K562 (cell line): ENCODE data around the gene KIF26B. TPM values are rescaled to one million over a fixed set of nuclear protein-coding genes. Genes with fewer than 3 reads are reported as not detected.

Experiments
- ATAC-seq: fragments of 200-7000 bp; cut with Tn5 transposase; 3 replicates; pipeline ENCODE4 v1.9.1; 2020; ENCODE audit warnings: moderate library complexity
- BruUV-seq: library from RNA; stranded (reverse); fragments of 400-500 nt; replicated peaks from 2 replicates; lab custom pipeline; 2021; lab: Mats Ljungman, UMichigan
- CTCF ChIA-PET: fragments of 300-600 bp; formaldehyde crosslinking; extraction: SDS; loops from one replicate; lab custom pipeline; 2021; ENCODE audit warnings: low intra/inter-chr PET ratio; lab: Yijun Ruan, JAX
- POLR2A ChIA-PET: fragments of 300-600, 350-650 bp; sonication (Branson Sonifier 250); formaldehyde crosslinking; extraction: SDS; loops from one replicate; lab custom pipeline; 2021; ENCODE audit warnings: antibody characterized with exemption, inconsistent platforms; lab: Yijun Ruan, JAX
- DNase-seq, 4 experiments: peaks; one replicate each; pipeline versions ENCODE4 v3.0.0 to v3.0.0-alpha.2; 2011 to 2018; ENCODE audit warnings: low spot score in 3 of 4, mixed read lengths in 3 of 4; ENCODE audit errors: extremely low read depth in 1 of 4
- FAIRE-seq: peaks from 2 replicates; lab custom pipeline; 2011; peaks lifted over from hg19 to GRCh38; lab: Jason Lieb, UNC
- H2AFZ ChIP-seq: 2 replicates; pipeline ENCODE4 v1.6.0; 2011; ENCODE audit warnings: low read depth, low read length, control low read depth, inconsistent platforms
- H3K27ac ChIP-seq: fragments of 200-600 bp; 3 replicates; pipeline ENCODE4 v1.8.0; 2011; ENCODE audit warnings: low read depth, mild to moderate bottlenecking, control low read depth, inconsistent platforms, low read length, moderate library complexity, mixed read lengths; ENCODE audit errors: extremely low read depth
- H3K27me3 ChIP-seq, 2 experiments: fragments of 300-600 bp in 1 of 2; 2 replicates in 1 of 2; 3 replicates in 1 of 2; pipeline versions ENCODE4 v1.6.0 to v1.8.0; 2011; ENCODE audit warnings: inconsistent platforms in 2 of 2, low read length in 2 of 2, mild to moderate bottlenecking in 1 of 2, mixed read lengths in 1 of 2, moderate library complexity in 1 of 2; ENCODE audit not compliant: control insufficient read depth in 2 of 2, insufficient read depth in 2 of 2
- H3K36me3 ChIP-seq: fragments of 300-600 bp; 3 replicates; pipeline ENCODE4 v1.8.0; 2011; ENCODE audit warnings: mild to moderate bottlenecking, low read length, inconsistent platforms; ENCODE audit not compliant: control insufficient read depth, insufficient read depth
- H3K4me1 ChIP-seq, 2 experiments: fragments of 200-600 bp in 1 of 2; replicated peaks in 1 of 2; 2 replicates in 1 of 2; 3 replicates in 1 of 2; pipeline versions ENCODE4 v1.5.1 to v1.8.0; 2011; ENCODE audit warnings: inconsistent platforms in 2 of 2, low read length in 2 of 2, mild to moderate bottlenecking in 1 of 2, mixed read lengths in 1 of 2, moderate library complexity in 1 of 2; ENCODE audit not compliant: control insufficient read depth in 2 of 2, insufficient read depth in 2 of 2
- H3K4me2 ChIP-seq: 2 replicates; pipeline ENCODE4 v1.6.1; 2011; ENCODE audit warnings: low read length, control low read depth, inconsistent platforms, mixed read lengths; ENCODE audit not compliant: insufficient read depth
- H3K4me3 ChIP-seq: fragments of 200-600 bp; sonication (generic), shearing (Covaris generic); 2 replicates; pipeline ENCODE4 v1.5.1; 2016; ENCODE audit warnings: control low read depth, inconsistent platforms
- H3K79me2 ChIP-seq: fragments of 200-600 bp; 3 replicates; pipeline ENCODE4 v1.8.0; 2011; ENCODE audit warnings: low read length, inconsistent platforms; ENCODE audit not compliant: control insufficient read depth, insufficient read depth
- H3K9ac ChIP-seq, 2 experiments: 2 replicates each; pipeline versions ENCODE4 v1.6.0 to v1.6.1; 2011; ENCODE audit warnings: low read depth in 2 of 2, low read length in 2 of 2, control low read depth in 1 of 2, inconsistent platforms in 1 of 2, mild to moderate bottlenecking in 1 of 2, mixed read lengths in 1 of 2; ENCODE audit not compliant: insufficient read depth in 1 of 2
- H3K9me1 ChIP-seq: one replicate; pipeline ENCODE4 v1.6.0; 2011; ENCODE audit warnings: inconsistent platforms, mild to moderate bottlenecking, low read length, moderate library complexity; ENCODE audit not compliant: control insufficient read depth, insufficient read depth
- H3K9me3 ChIP-seq: replicated peaks from 2 replicates; pipeline ENCODE4 v1.5.1; 2011; ENCODE audit warnings: low read depth, low read length, inconsistent platforms; ENCODE audit not compliant: control insufficient read depth, insufficient read depth
- H4K20me1 ChIP-seq: replicated peaks from 2 replicates; pipeline ENCODE4 v1.6.1; 2011; ENCODE audit warnings: low read length, inconsistent platforms, mixed read lengths; ENCODE audit not compliant: control insufficient read depth, insufficient read depth
- BACH1 ChIP-seq: fragments of 200-800 bp; sonication (Bioruptor generic); IDR thresholded peaks from 2 replicates; pipeline ENCODE4 v1.6.1; 2016; ENCODE audit warnings: missing genetic modification characterization, missing compliant biosample characterization
- BMI1 ChIP-seq: fragments of 150-350 bp; IDR thresholded peaks from 2 replicates; pipeline ENCODE4 v1.6.1; 2014; ENCODE audit warnings: low read length
- DNMT1 ChIP-seq: fragments of 450-650 bp; IDR thresholded peaks from 2 replicates; pipeline ENCODE4 v1.6.1; 2016; ENCODE audit warnings: antibody characterized with exemption, mild to moderate bottlenecking
- FOXA3 ChIP-seq, 2 experiments: fragments of 450-650 bp in 1 of 2; sonication (generic) in 1 of 2; formaldehyde crosslinking; IDR thresholded peaks in 1 of 2; conservative IDR thresholded peaks in 1 of 2; 2 replicates each; pipeline versions ENCODE4 v1.4.0 to v1.8.0; 2020 to 2022; ENCODE audit warnings: mild to moderate bottlenecking in 2 of 2, missing genetic modification reagents in 1 of 2
- FUS ChIP-seq: fragments of 200-400 bp; formaldehyde crosslinking; optimal IDR thresholded peaks from 2 replicates; pipeline ENCODE3; 2017; ENCODE audit warnings: low read depth, low read length
- GTF2E2 ChIP-seq: fragments of 200-800 bp; sonication (Bioruptor generic); IDR thresholded peaks from 2 replicates; pipeline ENCODE4 v1.6.1; 2016; ENCODE audit warnings: missing genetic modification characterization, missing compliant biosample characterization
- HMG20A ChIP-seq: fragments of 450-650 bp; formaldehyde crosslinking; conservative IDR thresholded peaks from 2 replicates; pipeline ENCODE4 v1.4.0; 2020; ENCODE audit warnings: mild to moderate bottlenecking, mixed read lengths
- KLF10 ChIP-seq: fragments of 250-450 bp; sonication (Bioruptor Pico); IDR thresholded peaks from 2 replicates; pipeline ENCODE4 v1.6.1; 2021; ENCODE audit warnings: matching md5 sums
- NFRKB ChIP-seq: fragments of 450-650 bp; IDR thresholded peaks from 2 replicates; pipeline ENCODE4 v1.6.1; 2016; ENCODE audit warnings: low read depth
- NFXL1 ChIP-seq: fragments of 450-650 bp; formaldehyde crosslinking; IDR thresholded peaks from 2 replicates; pipeline ENCODE4 v1.4.0; 2021; ENCODE audit warnings: mild to moderate bottlenecking
- PHTF2 ChIP-seq: fragments of 250-450 bp; sonication (Bioruptor Pico); IDR thresholded peaks from 2 replicates; pipeline ENCODE4 v1.5.0; 2021; ENCODE audit warnings: mild to moderate bottlenecking
- PRMT5 ChIP-seq: sonication (generic); formaldehyde crosslinking; IDR thresholded peaks from 2 replicates; pipeline ENCODE4 v1.5.0; 2020; ENCODE audit warnings: missing genetic modification reagents
- ZNF134 ChIP-seq: fragments of 250-450 bp; sonication (Bioruptor Pico); conservative IDR thresholded peaks from 2 replicates; pipeline ENCODE4 v1.4.0; 2020
- ZNF253 ChIP-seq: fragments of 250-450 bp; sonication (Bioruptor Pico); conservative IDR thresholded peaks from 2 replicates; pipeline ENCODE4 v1.6.1; 2021; ENCODE audit warnings: mild to moderate bottlenecking
- ZZZ3 ChIP-seq: fragments of 450-650 bp; IDR thresholded peaks from 2 replicates; pipeline ENCODE4 v1.6.1; 2016; ENCODE audit warnings: antibody characterized with exemption, mild to moderate bottlenecking, moderate library complexity
- WGBS: fragments of 100-300 bp; shearing (Covaris generic); methylation state at CpG from one replicate; pipeline ENCODE4 v1.1.6; 2016; ENCODE audit warnings: low coverage, mixed read lengths; ENCODE audit not compliant: insufficient coverage; ENCODE audit errors: missing lambda C conversion rate; 5-methylcytosine and 5-hydroxymethylcytosine counted together
- in situ Hi-C: fragments of 300-500 bp; cut with MboI; formaldehyde crosslinking; loops from 4 replicates; pipeline ENCODE4 v1.15.0; 2018; ENCODE audit warnings: inconsistent platforms, mixed read lengths
- intact Hi-C: fragments of 100-400 bp; cut with micrococcal nuclease; formaldehyde crosslinking; loops from 2 replicates; pipeline ENCODE4 v1.14.2; 2022
- polyA plus RNA-seq, 8 experiments: library from polyadenylated mRNA; depleted of rRNA in 4 of 8; stranded (reverse) in 5 of 8; unstranded in 3 of 8; fragments of >200 nt; fragmentation: Nextera tagmentation in 2 of 8; fragmentation: Illumina TruSeq in 1 of 8; extraction: Ambion mirVana in 2 of 8; extraction: Trizol in 1 of 8; gene quantifications; 2 replicates each; pipeline versions ENCODE4 v1.2.1 to v1.2.3, GENCODE V29; 2011 to 2014; ENCODE audit warnings: inconsistent platforms in 1 of 8, missing spikeins in 1 of 8
- total RNA-seq, 7 experiments: library from RNA; depleted of rRNA in 6 of 7; stranded (reverse); fragments of >200 nt in 6 of 7; fragmentation: Illumina TruSeq in 2 of 7; extraction: Trizol in 2 of 7; gene quantifications; 2 replicates each; pipeline versions ENCODE4 v1.2.1 to v1.2.3, GENCODE V29; 2011 to 2021; ENCODE audit warnings: low replicate concordance in 1 of 7
- TF ChIP-seq, protein P1 (sequence below): sonication (generic); formaldehyde crosslinking; IDR thresholded peaks from 2 replicates; pipeline ENCODE4 v1.8.1; 2023; ENCODE audit warnings: mild to moderate bottlenecking, missing genetic modification reagents
- TF ChIP-seq, protein P2 (sequence below): sonication (generic); formaldehyde crosslinking; IDR thresholded peaks from 2 replicates; pipeline ENCODE4 v1.8.0; 2022; ENCODE audit warnings: missing genetic modification reagents, mild to moderate bottlenecking, borderline replicate concordance
- TF ChIP-seq, protein P3 (sequence below): fragments of 250-450 bp; sonication (Bioruptor Pico); IDR thresholded peaks from 2 replicates; pipeline ENCODE4 v1.8.0; 2022; ENCODE audit warnings: moderate library complexity, mild to moderate bottlenecking, inconsistent platforms

The KIF26B gene
- total and polyA plus RNA-seq, 9 of the 15 experiments (the other 6 are each of a cell fraction or from before 2014, with no cell fraction given) = 0.02 to 0.08 (median 0.03) TPM; not detected in 6

DNA sequence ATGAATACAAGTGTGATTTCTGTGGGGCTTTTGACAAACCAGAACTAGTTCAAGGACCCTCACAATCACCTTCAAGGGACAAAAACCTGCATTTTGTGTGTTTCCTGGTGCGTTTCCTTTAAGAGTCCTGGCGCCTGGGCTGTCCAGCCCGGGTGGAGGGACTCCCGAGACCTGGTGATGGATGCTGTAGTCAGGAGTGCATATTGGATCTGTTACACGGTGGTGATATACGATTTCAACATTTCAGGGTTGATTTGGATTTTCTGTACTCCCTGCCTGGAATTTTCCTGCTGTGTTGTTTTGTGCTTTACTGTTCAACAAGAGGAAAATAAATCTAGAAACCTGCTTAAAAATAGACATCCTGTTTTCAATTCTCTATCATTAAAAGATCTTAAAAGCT lies 162.0 kb downstream of the KIF26B start (continued):
- TF ChIP-seq GTF2E2 (tag) (no peak), PHTF2 (CRISPR knock-in tag) (no peak), KLF10 (CRISPR knock-in tag) (no peak), FOXA3 (CRISPR knock-in tag; conservative IDR thresholded peaks at IDR 0.05 in 1 of 2, IDR thresholded peaks at IDR 0.05 in 1 of 2) (no peak), PRMT5 (no peak), HMG20A (CRISPR knock-in tag) (no peak), FUS (no peak)
- TF ChIP-seq, protein P1, sequence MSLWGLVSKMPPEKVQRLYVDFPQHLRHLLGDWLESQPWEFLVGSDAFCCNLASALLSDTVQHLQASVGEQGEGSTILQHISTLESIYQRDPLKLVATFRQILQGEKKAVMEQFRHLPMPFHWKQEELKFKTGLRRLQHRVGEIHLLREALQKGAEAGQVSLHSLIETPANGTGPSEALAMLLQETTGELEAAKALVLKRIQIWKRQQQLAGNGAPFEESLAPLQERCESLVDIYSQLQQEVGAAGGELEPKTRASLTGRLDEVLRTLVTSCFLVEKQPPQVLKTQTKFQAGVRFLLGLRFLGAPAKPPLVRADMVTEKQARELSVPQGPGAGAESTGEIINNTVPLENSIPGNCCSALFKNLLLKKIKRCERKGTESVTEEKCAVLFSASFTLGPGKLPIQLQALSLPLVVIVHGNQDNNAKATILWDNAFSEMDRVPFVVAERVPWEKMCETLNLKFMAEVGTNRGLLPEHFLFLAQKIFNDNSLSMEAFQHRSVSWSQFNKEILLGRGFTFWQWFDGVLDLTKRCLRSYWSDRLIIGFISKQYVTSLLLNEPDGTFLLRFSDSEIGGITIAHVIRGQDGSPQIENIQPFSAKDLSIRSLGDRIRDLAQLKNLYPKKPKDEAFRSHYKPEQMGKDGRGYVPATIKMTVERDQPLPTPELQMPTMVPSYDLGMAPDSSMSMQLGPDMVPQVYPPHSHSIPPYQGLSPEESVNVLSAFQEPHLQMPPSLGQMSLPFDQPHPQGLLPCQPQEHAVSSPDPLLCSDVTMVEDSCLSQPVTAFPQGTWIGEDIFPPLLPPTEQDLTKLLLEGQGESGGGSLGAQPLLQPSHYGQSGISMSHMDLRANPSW = no peak

DNA sequence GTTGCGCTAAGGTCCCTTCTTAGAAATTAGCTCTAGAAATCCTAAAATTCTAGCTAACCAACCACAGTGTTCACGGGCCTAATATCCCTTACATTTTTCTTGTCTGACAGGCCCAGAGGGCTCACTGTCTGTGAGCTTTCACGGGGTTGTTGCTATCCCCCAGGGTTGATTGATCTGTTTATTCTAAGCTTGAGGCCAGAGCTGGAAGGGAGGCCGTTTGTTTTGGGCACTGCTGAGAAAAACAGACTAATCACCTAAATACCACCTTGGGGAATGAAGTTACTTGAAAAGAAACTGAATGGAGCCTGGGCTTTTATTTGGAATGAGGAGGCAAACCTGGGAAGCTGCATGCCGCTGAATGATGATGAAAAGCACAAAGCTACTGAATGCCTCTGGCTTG lies 162.4 kb downstream of the KIF26B start:
- H3K27ac ChIP-seq = no peak overlapping the region
- in situ Hi-C loops = no loop called here
- H4K20me1 ChIP-seq = no peaks in the 10 kb centered on the region
- H3K4me1 ChIP-seq = no peaks in the 10 kb centered on the region
- ChIA-PET CTCF (no interaction called here), POLR2A (interaction anchor here (0.6 to 2.4 kb wide), 2 partner anchors 9 to 10 kb away, joined by 3 to 8 read pairs; no protein-coding TSS in a partner anchor)
- H3K4me2 ChIP-seq = no peak overlapping the region
- no peak for ATAC-seq
- no peaks in the 10 kb centered on the region for H3K79me2 ChIP-seq
- intact Hi-C loops = no loop called here
- H3K4me3 ChIP-seq = no peak overlapping the region
- no peaks in the 10 kb centered on the region for H3K36me3 ChIP-seq
- 3% methylated on average over 5 of the region's 5 CpGs for WGBS
- H3K27me3 ChIP-seq = peaks cover 54 to 79% of the 10 kb centered on the region in 2 experiments
- H3K9me1 ChIP-seq = no peaks in the 10 kb centered on the region
- FAIRE-seq = no peak
- BruUV-seq = no TSS peak
- no peaks in the 10 kb centered on the region for H3K9me3 ChIP-seq
- no peak overlapping the region for H3K9ac ChIP-seq
- no peak overlapping the region for H2AFZ ChIP-seq
- DNase-seq = no peak
- TF ChIP-seq, protein P2, sequence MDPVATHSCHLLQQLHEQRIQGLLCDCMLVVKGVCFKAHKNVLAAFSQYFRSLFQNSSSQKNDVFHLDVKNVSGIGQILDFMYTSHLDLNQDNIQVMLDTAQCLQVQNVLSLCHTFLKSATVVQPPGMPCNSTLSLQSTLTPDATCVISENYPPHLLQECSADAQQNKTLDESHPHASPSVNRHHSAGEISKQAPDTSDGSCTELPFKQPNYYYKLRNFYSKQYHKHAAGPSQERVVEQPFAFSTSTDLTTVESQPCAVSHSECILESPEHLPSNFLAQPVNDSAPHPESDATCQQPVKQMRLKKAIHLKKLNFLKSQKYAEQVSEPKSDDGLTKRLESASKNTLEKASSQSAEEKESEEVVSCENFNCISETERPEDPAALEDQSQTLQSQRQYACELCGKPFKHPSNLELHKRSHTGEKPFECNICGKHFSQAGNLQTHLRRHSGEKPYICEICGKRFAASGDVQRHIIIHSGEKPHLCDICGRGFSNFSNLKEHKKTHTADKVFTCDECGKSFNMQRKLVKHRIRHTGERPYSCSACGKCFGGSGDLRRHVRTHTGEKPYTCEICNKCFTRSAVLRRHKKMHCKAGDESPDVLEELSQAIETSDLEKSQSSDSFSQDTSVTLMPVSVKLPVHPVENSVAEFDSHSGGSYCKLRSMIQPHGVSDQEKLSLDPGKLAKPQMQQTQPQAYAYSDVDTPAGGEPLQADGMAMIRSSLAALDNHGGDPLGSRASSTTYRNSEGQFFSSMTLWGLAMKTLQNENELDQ (CRISPR knock-in tag) = no peak
- no peak for TF ChIP-seq ZNF134 (CRISPR knock-in tag)
- TF ChIP-seq ZNF253 = no peak
- TF ChIP-seq ZZZ3 = no peak
- TF ChIP-seq BMI1 = no peak
- no peak for TF ChIP-seq DNMT1
- TF ChIP-seq NFXL1 (CRISPR knock-in tag) = no peak
- no peak for TF ChIP-seq NFRKB
- no peak for TF ChIP-seq BACH1 (tag)
- TF ChIP-seq, protein P3, sequence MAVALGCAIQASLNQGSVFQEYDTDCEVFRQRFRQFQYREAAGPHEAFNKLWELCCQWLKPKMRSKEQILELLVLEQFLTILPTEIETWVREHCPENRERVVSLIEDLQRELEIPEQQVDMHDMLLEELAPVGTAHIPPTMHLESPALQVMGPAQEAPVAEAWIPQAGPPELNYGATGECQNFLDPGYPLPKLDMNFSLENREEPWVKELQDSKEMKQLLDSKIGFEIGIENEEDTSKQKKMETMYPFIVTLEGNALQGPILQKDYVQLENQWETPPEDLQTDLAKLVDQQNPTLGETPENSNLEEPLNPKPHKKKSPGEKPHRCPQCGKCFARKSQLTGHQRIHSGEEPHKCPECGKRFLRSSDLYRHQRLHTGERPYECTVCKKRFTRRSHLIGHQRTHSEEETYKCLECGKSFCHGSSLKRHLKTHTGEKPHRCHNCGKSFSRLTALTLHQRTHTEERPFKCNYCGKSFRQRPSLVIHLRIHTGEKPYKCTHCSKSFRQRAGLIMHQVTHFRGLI (CRISPR knock-in tag) = no peak
